ENCODE data around the gene LDB2.
"Not testable (repeated sequence)": the region's sequence is repeated elsewhere in the genome, so short reads cannot be mapped to it uniquely, and the experiment has no call there.

The LDB2 gene

GRCh38 chr4:16897991-16898827 lies at the start of gene LDB2:
TSS of gene LDB2 (minus strand) at chr4:16898645.
- DNase-seq, result no peak

- DNase-seq, result no peak
Measured at GRCh38 chr4:16942491-16942890, 44.0 kb upstream of the LDB2 start.

GRCh38 chr4:16939178-16939577 lies 40.7 kb upstream of the LDB2 start:
- DNase-seq, result no peak

DNA sequence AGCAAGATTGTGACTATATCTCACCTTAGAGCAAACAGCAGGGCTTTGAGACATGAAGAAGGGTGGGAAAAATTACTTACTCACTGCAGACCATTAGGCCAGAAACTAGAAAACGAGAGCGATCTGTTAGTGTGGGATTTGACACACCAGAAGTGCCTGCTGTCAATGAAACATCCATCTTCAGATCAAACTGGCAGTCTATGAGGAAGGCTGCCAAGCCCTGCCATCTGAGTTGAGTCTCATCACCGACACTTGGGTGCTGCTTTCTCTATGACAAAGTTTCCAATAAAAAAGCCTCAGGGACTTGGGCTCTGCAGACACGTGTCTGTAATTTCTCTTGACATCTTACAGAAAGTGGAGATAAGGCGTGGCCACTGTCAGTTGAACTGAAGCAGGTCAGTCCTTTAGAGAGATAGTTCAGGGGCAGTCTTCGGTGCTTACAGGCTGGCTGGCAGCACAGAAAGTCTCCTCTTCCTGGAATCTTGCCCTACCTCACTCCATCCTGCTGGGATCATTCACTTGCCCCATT lies 40.1 kb upstream of the LDB2 start:
- no peak for DNase-seq

DNA sequence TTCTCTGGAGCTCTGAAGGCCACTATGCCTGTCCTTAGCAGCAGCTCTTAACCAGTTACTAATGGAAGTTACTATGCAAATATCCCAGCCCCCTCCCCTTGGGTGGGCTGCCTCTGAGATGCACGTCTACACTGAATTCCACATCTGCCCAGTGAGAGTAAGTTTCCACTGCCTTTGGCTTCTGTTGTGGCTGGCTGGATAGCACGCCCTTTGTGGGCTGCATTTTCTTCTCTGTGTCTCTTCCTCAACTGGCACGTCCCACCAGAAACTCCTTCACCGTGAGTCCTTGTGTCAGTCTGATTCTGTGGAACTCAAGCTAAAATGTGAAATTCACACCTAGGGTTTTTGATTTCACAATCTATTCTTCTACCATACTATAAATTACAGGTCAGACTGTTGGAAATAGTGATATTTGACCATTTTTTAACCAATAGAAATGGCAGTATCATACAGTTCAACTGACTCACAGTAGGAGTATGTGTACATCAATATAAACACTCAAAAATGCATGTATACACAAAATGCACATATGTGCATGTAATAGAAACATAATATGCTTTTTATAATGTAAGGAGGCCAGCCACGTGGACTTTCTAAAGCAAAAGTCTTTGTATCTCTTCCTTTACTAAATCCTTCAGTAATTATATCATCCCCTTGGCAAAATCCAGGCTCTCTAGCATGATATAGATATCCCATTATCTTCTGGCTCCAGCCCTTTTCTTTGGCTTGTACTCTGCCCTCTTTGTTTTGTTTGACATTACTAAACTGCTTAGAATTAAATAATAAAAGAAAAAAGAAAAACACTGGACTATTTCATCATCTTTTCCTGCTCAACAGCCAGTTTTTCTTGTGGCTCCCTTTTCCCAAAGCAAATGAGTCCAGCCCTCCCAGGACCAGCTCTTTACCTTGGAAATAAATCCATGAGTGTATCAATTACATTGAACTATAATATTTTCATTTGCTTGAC lies 33.2 kb upstream of the LDB2 start:
- no peak for DNase-seq

- DNase-seq, result no peak
Measured at GRCh38 chr4:16926214-16926613, 27.8 kb upstream of the LDB2 start.

- DNase-seq, result not testable (repeated sequence)
Measured at GRCh38 chr4:16918716-16919115, 20.3 kb upstream of the LDB2 start.

- peak in 1 of 2 experiments; percentile 6 for DNase-seq
Measured at GRCh38 chr4:16916719-16917337, 18.4 kb upstream of the LDB2 start.

- no peak for DNase-seq
Measured at GRCh38 chr4:16916031-16916430, 17.6 kb upstream of the LDB2 start.

DNA sequence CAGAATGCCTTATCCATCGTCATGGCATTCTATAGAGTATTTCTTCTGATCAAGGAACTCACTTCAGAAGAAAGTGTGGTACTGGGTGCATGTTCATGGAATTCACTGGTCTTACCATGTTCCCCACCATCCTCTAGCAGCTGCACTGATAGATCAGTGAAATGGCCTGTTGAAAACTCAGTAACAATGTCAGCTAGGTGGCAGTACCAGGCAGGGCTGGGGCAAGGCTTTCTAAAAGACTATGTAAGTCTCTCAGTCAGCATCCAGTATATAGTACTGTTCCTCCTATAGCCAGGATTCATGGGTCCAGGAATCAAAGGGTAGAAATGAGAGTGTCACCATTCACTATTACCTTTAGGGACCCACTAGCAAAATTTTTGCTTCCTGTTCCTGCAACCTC lies 15.8 kb upstream of the LDB2 start:
- peak in 1 of 2 experiments; percentile 48 for DNase-seq

DNA sequence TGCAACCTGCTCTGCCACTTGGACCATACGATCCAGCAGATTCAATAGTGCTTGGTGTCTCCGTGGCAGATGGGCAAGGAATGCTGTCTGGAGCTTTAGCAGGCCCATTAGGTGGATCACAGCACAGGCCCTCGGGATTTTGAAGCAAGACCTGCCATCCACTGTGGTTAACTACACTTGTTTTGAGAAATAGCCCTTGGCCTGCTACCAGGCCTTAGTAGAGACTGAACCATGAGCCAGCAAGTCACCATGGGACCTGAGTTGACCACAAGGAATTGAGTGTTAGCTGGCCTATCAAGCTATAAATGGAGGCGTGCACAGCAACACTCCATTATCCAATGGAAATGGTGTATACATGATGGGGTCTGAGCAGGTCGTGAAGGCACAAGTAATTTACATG lies 14.5 kb upstream of the LDB2 start:
- no peak for DNase-seq

DNA sequence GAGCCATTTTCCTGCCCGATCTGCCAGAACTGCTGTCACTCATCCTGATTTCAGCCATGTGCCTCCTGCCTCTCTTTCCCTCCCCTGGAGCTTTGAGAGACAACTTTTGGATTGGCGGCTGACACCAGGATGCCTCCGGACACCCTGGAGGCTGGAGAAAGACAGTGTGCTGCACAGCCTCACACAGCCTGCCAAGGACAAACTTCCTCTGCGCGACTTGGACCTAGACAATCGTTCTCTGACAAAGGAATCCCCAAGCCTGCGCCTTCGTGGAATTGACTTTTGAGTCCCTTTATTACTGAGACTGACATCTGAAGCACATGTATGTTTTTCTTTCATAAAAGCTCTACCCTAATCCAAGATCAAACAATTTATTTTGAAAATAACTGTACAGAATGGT lies 10.8 kb upstream of the LDB2 start:
- no peak for DNase-seq

GRCh38 chr4:16908377-16909021 lies 10.1 kb upstream of the LDB2 start:
- no peak for DNase-seq

DNA sequence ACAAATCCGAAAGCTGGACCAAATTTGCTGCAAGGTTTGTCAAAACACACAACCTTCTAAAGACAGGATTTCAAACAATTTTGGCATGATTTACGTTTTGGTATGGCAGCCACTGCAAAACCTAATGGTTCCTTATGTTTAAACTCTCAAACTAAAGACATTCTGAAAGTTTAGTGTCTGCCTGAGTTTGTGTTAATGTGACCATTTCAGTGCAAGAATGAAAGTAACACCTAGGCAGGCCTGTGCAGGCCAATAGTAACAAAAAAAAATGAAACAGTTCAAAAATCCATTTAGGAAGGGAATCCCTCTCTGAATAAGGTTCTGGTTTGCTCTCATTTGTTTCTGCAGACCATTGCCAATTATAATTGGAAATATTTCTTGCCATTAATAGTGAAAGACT lies 1.9 kb upstream of the LDB2 start:
- DNase-seq, result no peak

- no peak for DNase-seq
Measured at GRCh38 chr4:16896881-16897750, 1.3 kb downstream of the LDB2 start.

DNA sequence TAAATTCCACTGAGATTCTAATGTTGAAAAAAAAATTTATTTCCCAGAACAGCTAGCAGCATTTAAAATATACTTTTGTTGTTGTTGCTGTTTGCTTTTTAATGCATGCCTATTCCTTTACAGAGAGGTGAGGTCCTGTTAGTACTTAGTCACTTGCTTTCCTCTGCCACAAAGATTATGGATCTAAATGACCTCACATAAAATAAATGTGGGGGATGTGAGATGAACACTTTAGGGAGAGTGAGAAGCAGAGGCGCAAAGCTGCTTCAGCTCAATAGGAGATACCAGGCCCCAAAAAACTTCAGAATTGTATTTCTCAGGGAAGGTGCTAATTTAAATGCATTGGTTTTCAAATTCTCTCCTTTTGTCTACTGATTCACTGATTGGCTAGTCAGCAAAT lies 4.0 kb downstream of the LDB2 start:
- no peak for DNase-seq

DNA sequence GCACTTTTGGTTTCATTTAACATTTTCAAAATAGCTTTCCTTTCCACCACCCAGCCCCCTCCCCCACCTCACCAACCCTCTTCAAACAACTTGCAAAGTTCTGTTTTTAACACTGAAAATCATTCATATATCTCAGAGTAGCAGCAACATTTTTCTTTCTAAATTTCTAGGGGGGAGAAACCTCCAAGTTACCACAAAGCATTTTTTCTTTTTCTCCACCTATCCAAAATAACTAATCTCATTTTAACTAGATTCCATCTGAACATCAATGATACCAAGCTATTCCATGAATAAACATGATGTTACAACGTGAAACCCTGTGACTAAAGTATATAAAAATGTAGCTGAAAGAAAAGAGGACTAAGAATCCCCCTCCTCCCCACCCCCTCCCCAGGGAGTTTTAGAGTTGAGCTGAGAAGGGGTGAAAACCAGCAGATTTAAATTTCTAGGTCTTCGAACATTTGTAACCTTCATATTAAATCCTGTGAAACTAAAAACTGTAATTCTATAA lies 5.2 kb downstream of the LDB2 start:
- DNase-seq, result no peak

- DNase-seq, result no peak
Measured at GRCh38 chr4:16890651-16891050, 7.8 kb downstream of the LDB2 start.

DNA sequence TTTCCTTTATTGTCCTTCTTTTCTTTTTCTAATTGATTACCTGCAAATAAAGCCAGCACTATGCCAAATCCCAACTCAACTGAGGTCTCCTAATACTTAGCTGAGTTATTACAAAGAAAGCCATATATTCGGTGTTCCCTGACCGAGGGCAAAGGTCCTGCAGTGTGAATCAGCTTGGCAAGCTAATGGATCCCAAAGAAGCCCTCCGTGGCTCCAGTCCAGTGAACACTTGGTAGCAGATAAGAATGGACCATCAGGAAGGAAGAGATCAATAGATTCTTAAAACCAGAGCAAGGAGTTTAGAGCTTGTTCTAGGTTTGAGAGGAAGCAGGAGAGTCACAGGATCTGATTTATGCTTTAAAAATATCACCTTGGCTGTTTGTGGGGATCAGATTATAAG lies 8.5 kb downstream of the LDB2 start:
- DNase-seq, result no peak

DNA sequence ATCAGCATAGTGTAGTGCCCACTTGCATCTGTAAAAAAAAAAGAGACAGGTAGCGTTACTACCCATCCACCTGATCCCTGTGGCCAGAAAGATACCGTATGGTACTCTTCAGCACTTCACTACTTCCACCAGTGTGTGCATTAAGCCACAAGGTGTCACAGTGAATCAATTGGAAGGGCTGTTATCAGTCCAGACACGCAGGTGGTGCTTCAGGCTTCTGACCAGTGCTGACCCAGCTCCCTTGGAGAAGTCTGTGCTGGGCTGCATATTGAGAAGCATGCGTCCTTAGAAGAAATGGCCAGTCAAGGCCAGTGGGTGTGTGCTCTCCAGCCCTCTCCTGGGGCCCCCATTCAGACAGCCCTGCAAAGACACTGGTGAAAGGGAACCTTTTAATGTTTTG lies 10.6 kb downstream of the LDB2 start:
- no peak for DNase-seq
